Ureter (tissue), 1 donor: Measurements from ENCODE around the gene DIPK1B. TPM values are rescaled to one million over a fixed set of nuclear protein-coding genes. Genes with fewer than 3 reads are reported as not detected.

Experiments
- DNase-seq: peaks from one replicate; pipeline ENCODE4 v3.0.0-alpha.2; 2020; ENCODE audit warnings: low spot score
- total RNA-seq: library from RNA; stranded (reverse); gene quantifications from one replicate; pipeline ENCODE4 v1.2.4, GENCODE V29; 2023
- donor health status: DM: yes; HTN: yes; CAD: no.

Gene DIPK1B
- total RNA-seq, 1 donor from 2014 or later, result 6.6 TPM

GRCh38 chr9:136686794-136687711 lies 25.3 kb upstream of the DIPK1B start, which contains the start of gene AGPAT2:
TSS of gene AGPAT2 (minus strand) at chr9:136687457. CDS start at chr9:136687357, 100 bp downstream.
- DNase-seq, result peak; percentile 71

GRCh38 chr9:136687721-136688223 lies 24.6 kb upstream of the DIPK1B start:
- no peak for DNase-seq

GRCh38 chr9:136688274-136689107 lies 23.9 kb upstream of the DIPK1B start:
- DNase-seq, result no peak

GRCh38 chr9:136689108-136689460 lies 23.3 kb upstream of the DIPK1B start:
- no peak for DNase-seq

- no peak for DNase-seq
These were observed 22.1 kb upstream of the DIPK1B start for GRCh38 chr9:136690104-136690805.

- no peak for DNase-seq
These were observed 21.5 kb upstream of the DIPK1B start for GRCh38 chr9:136690806-136691261.

GRCh38 chr9:136691316-136692184 lies 20.8 kb upstream of the DIPK1B start:
- no peak for DNase-seq

- DNase-seq, result no peak
These were observed 19.9 kb upstream of the DIPK1B start for GRCh38 chr9:136692185-136693134.

- no peak for DNase-seq
These were observed 19.3 kb upstream of the DIPK1B start for GRCh38 chr9:136693135-136693489.

GRCh38 chr9:136693490-136694162 lies 18.7 kb upstream of the DIPK1B start:
- DNase-seq, result peak; percentile 73

- no peak for DNase-seq
These were observed 18.1 kb upstream of the DIPK1B start for GRCh38 chr9:136694163-136694871.

GRCh38 chr9:136694872-136695247 lies 17.5 kb upstream of the DIPK1B start:
- no peak for DNase-seq

- no peak for DNase-seq
These were observed 16.9 kb upstream of the DIPK1B start for GRCh38 chr9:136695435-136695895.

GRCh38 chr9:136695955-136696354 lies 16.4 kb upstream of the DIPK1B start:
- no peak for DNase-seq

- DNase-seq, result no peak
These were observed 15.9 kb upstream of the DIPK1B start for GRCh38 chr9:136696502-136696901.

GRCh38 chr9:136697146-136697820 lies 15.1 kb upstream of the DIPK1B start:
- DNase-seq, result no peak

GRCh38 chr9:136697821-136698526 lies 14.4 kb upstream of the DIPK1B start:
- DNase-seq, result no peak
